ENCODE results near the gene SRR.
"Not testable (repeated sequence)": the region's sequence is repeated elsewhere in the genome, so short reads cannot be mapped to it uniquely, and the experiment has no call there.

SRR gene

GRCh38 chr17:2303204-2304188 lies at the start of gene SRR, which contains the start of gene SMG6:
Gene SRR, plus strand, starts transcription at chr17:2303950. Its CDS starts 11,611 bp downstream, at chr17:2315561.
Gene SMG6, minus strand, starts transcription at chr17:2303785. Its CDS starts 65 bp downstream, at chr17:2303720.
- Histone ChIP-seq H3K4me1 (ENCODE audit: control insufficient read depth, insufficient read depth, low read length) (0 out of 2 replicates have a peak, but pooled peaks cover 2% of the 10 kb centered on the region), H3K27ac (ENCODE audit: low read depth, low read length) (peak within 1 kb of the TSS; percentile 97)

GRCh38 chr17:2258830-2259229 lies 44.9 kb upstream of the SRR start:
- H3K9me3 ChIP-seq (ENCODE audit: control insufficient read depth, insufficient read depth, low read length); H3K36me3 ChIP-seq (ENCODE audit: control insufficient read depth, insufficient read depth, low read length); H3K9ac ChIP-seq (ENCODE audit: low read depth, low read length); H3K27me3 ChIP-seq (ENCODE audit: control insufficient read depth, insufficient read depth, low read length); H3K27ac ChIP-seq (ENCODE audit: low read depth, low read length); H3K4me1 ChIP-seq (ENCODE audit: control insufficient read depth, insufficient read depth, low read length); H3K4me3 ChIP-seq (ENCODE audit: low read depth, low read length): not testable (repeated sequence)

More at GRCh38 chr17:2303204-2304188, at the start of gene SRR, which contains the start of gene SMG6:
- Histone ChIP-seq H3K9ac (ENCODE audit: low read depth, low read length) (peak within 1 kb of the TSS; percentile 80), H3K4me3 (ENCODE audit: low read depth, low read length) (peak within 1 kb of the TSS; percentile 88), H3K36me3 (ENCODE audit: control insufficient read depth, insufficient read depth, low read length) (peaks cover 21% of the 10 kb centered on the region), H3K27me3 (ENCODE audit: control insufficient read depth, insufficient read depth, low read length) (no peaks in the 10 kb centered on the region), H3K9me3 (ENCODE audit: control insufficient read depth, insufficient read depth, low read length) (no peaks in the 10 kb centered on the region)

- Histone ChIP-seq H3K27ac (ENCODE audit: low read depth, low read length) (no peak overlapping the region), H3K36me3 (ENCODE audit: control insufficient read depth, insufficient read depth, low read length) (0 out of 2 replicates have a peak, but pooled peaks cover 4% of the 10 kb centered on the region), H3K9ac (ENCODE audit: low read depth, low read length) (no peak overlapping the region), H3K4me3 (ENCODE audit: low read depth, low read length) (no peak overlapping the region), H3K4me1 (ENCODE audit: control insufficient read depth, insufficient read depth, low read length) (no peaks in the 10 kb centered on the region), H3K27me3 (ENCODE audit: control insufficient read depth, insufficient read depth, low read length) (no peaks in the 10 kb centered on the region), H3K9me3 (ENCODE audit: control insufficient read depth, insufficient read depth, low read length) (no peaks in the 10 kb centered on the region)
Measured at GRCh38 chr17:2259769-2260536, 43.8 kb upstream of the SRR start.

- Histone ChIP-seq H3K9me3 (ENCODE audit: control insufficient read depth, insufficient read depth, low read length) (no peaks in the 10 kb centered on the region), H3K4me1 (ENCODE audit: control insufficient read depth, insufficient read depth, low read length) (no peaks in the 10 kb centered on the region), H3K36me3 (ENCODE audit: control insufficient read depth, insufficient read depth, low read length) (peaks cover 4% of the 10 kb centered on the region; the same call in 1 of the 2 replicates), H3K4me3 (ENCODE audit: low read depth, low read length) (no peak overlapping the region), H3K27me3 (ENCODE audit: control insufficient read depth, insufficient read depth, low read length) (no peaks in the 10 kb centered on the region), H3K27ac (ENCODE audit: low read depth, low read length) (no peak overlapping the region), H3K9ac (ENCODE audit: low read depth, low read length) (no peak overlapping the region)
Measured at GRCh38 chr17:2262135-2262587, 41.6 kb upstream of the SRR start.

- Histone ChIP-seq H3K4me3 (ENCODE audit: low read depth, low read length) (no peak overlapping the region), H3K27ac (ENCODE audit: low read depth, low read length) (no peak overlapping the region), H3K4me1 (ENCODE audit: control insufficient read depth, insufficient read depth, low read length) (no peaks in the 10 kb centered on the region), H3K9ac (ENCODE audit: low read depth, low read length) (no peak overlapping the region), H3K27me3 (ENCODE audit: control insufficient read depth, insufficient read depth, low read length) (no peaks in the 10 kb centered on the region), H3K9me3 (ENCODE audit: control insufficient read depth, insufficient read depth, low read length) (no peaks in the 10 kb centered on the region), H3K36me3 (ENCODE audit: control insufficient read depth, insufficient read depth, low read length) (peaks cover 8% of the 10 kb centered on the region; the same call in 1 of the 2 replicates)
Measured at GRCh38 chr17:2263183-2264066, 40.3 kb upstream of the SRR start.

GRCh38 chr17:2264067-2264860 lies 39.5 kb upstream of the SRR start:
- Histone ChIP-seq H3K27me3 (ENCODE audit: control insufficient read depth, insufficient read depth, low read length) (no peaks in the 10 kb centered on the region), H3K27ac (ENCODE audit: low read depth, low read length) (no peak overlapping the region), H3K9me3 (ENCODE audit: control insufficient read depth, insufficient read depth, low read length) (no peaks in the 10 kb centered on the region), H3K4me3 (ENCODE audit: low read depth, low read length) (no peak overlapping the region), H3K36me3 (ENCODE audit: control insufficient read depth, insufficient read depth, low read length) (peaks cover 8% of the 10 kb centered on the region; the same call in 1 of the 2 replicates), H3K4me1 (ENCODE audit: control insufficient read depth, insufficient read depth, low read length) (no peaks in the 10 kb centered on the region), H3K9ac (ENCODE audit: low read depth, low read length) (no peak overlapping the region)

- H3K36me3 ChIP-seq (ENCODE audit: control insufficient read depth, insufficient read depth, low read length); H3K4me3 ChIP-seq (ENCODE audit: low read depth, low read length); H3K27me3 ChIP-seq (ENCODE audit: control insufficient read depth, insufficient read depth, low read length); H3K9me3 ChIP-seq (ENCODE audit: control insufficient read depth, insufficient read depth, low read length); H3K9ac ChIP-seq (ENCODE audit: low read depth, low read length); H3K4me1 ChIP-seq (ENCODE audit: control insufficient read depth, insufficient read depth, low read length); H3K27ac ChIP-seq (ENCODE audit: low read depth, low read length): not testable (repeated sequence)
Measured at GRCh38 chr17:2265166-2265565, 38.6 kb upstream of the SRR start.

GRCh38 chr17:2266045-2266864 lies 37.5 kb upstream of the SRR start:
- Histone ChIP-seq H3K4me3 (ENCODE audit: low read depth, low read length) (no peak overlapping the region), H3K27ac (ENCODE audit: low read depth, low read length) (no peak overlapping the region), H3K4me1 (ENCODE audit: control insufficient read depth, insufficient read depth, low read length) (no peaks in the 10 kb centered on the region)

GRCh38 chr17:2266865-2267228 lies 36.9 kb upstream of the SRR start:
- Histone ChIP-seq H3K27ac (ENCODE audit: low read depth, low read length) (no peak overlapping the region), H3K9me3 (ENCODE audit: control insufficient read depth, insufficient read depth, low read length) (no peaks in the 10 kb centered on the region), H3K4me3 (ENCODE audit: low read depth, low read length) (no peak overlapping the region)

More at GRCh38 chr17:2266045-2266864, 37.5 kb upstream of the SRR start:
- Histone ChIP-seq H3K9ac (ENCODE audit: low read depth, low read length) (no peak overlapping the region), H3K36me3 (ENCODE audit: control insufficient read depth, insufficient read depth, low read length) (peaks cover 4% of the 10 kb centered on the region; the same call in 1 of the 2 replicates), H3K9me3 (ENCODE audit: control insufficient read depth, insufficient read depth, low read length) (no peaks in the 10 kb centered on the region), H3K27me3 (ENCODE audit: control insufficient read depth, insufficient read depth, low read length) (no peaks in the 10 kb centered on the region)

More at GRCh38 chr17:2266865-2267228, 36.9 kb upstream of the SRR start:
- Histone ChIP-seq H3K36me3 (ENCODE audit: control insufficient read depth, insufficient read depth, low read length) (peaks cover 4% of the 10 kb centered on the region; the same call in 1 of the 2 replicates), H3K9ac (ENCODE audit: low read depth, low read length) (no peak overlapping the region), H3K4me1 (ENCODE audit: control insufficient read depth, insufficient read depth, low read length) (no peaks in the 10 kb centered on the region), H3K27me3 (ENCODE audit: control insufficient read depth, insufficient read depth, low read length) (no peaks in the 10 kb centered on the region)
